ENCODE results near the gene UNK.
"Not testable (repeated sequence)": the region's sequence is repeated elsewhere in the genome, so short reads cannot be mapped to it uniquely, and the experiment has no call there.

Gene UNK

DNA sequence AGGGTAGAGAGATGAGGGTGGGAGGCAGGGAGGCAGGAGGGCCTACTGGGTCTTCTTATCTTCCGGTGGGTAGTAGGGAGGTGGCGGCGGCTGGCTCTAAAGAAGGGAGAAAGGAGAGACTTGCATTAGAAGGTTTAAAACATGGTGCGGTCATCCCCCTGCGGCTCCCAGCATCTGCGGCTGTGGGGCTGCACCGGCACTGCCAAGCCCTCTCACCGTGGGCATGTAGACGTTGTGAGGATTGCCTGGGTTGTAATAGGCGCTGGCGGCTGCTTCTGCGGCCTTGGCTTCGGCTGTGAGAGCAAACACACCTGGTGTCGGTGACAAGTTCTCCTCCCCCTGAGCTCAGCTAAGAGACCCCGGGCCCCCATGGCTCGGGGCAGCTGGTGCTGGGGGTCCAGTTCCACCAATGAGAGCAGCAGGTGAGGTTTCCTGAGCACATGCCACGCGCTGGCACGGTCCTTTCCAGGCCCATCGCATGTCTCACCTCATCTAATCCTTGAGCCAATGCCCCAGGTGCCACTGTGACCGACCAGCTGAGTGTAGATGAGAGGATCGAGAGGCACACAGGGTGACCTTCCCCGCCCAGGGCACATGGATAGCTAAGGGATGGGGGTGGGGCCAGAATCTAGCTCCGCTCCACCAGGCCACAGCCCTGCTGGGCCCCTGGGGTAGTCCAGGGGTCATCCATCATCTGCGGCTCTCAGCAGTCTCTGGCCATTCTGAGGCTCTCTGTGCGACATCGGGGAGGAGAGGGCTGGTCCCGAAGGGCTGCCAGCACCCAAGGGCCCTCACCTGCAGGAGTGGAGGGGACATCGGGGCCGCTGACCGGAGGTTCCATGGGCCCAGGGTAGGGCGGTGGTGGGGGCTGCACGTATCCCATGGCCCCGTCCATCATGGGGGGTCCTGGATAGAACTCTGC, 62.3 kb downstream of the UNK start:
- no peak for DNase-seq (ENCODE audit: low read depth)
- TF ChIP-seq, protein P1, sequence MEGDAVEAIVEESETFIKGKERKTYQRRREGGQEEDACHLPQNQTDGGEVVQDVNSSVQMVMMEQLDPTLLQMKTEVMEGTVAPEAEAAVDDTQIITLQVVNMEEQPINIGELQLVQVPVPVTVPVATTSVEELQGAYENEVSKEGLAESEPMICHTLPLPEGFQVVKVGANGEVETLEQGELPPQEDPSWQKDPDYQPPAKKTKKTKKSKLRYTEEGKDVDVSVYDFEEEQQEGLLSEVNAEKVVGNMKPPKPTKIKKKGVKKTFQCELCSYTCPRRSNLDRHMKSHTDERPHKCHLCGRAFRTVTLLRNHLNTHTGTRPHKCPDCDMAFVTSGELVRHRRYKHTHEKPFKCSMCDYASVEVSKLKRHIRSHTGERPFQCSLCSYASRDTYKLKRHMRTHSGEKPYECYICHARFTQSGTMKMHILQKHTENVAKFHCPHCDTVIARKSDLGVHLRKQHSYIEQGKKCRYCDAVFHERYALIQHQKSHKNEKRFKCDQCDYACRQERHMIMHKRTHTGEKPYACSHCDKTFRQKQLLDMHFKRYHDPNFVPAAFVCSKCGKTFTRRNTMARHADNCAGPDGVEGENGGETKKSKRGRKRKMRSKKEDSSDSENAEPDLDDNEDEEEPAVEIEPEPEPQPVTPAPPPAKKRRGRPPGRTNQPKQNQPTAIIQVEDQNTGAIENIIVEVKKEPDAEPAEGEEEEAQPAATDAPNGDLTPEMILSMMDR (IDR thresholded peaks at IDR 0.05; ENCODE audit: insufficient read depth, low read depth, low read length, missing control alignments), result no peak

DNA sequence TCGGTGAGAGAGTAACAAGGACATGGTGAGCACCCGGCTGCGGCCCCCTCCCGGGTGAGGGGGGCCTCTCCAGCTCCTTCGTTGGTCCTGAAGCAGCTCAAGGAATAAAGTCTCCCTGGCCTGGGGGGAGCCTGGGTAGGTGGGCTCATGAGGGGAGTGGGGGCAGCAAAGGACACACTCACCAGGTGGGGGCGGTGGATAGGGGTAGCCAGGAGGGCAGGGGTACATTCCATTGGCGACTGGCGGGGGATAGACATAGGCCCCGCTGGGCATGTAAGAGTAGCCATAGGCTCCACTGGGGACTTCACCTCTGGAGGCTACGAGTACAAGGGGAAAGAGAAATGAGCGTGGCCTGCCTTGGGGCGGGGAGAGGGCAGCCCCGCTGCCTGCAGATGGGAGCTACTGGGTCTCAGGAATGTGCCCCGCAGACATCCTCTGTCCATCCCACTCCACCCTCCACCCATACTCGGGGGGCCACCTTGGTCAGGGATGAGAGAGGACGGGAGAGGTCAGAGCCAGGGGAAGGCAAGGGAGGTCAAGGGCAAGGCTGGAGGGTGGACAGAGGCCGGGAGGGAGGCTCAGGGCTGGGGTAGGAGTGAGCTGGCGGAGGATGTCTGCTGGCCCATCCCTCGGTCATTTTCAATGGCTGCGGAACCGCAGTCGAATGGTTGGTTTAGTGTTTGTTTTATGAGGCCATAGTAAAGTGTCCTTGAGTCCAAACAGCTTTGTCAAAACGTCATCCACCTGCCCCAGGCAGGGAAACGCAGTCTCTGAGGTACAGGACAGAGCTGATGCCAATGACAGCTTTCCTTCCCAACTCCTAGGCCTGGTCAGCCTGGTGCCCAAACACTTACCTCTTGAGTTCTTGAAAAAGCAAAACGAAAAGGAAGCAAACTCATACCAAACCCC, 63.3 kb downstream of the UNK start:
- H3K4me3 ChIP-seq (ENCODE audit: low read depth, low read length), result no peak overlapping the region
- TF ChIP-seq, protein P1 (IDR thresholded peaks at IDR 0.05; ENCODE audit: insufficient read depth, low read depth, low read length, missing control alignments), result no peak

More for the DNA sequence above, 62.3 kb downstream of the UNK start:
- H3K4me3 ChIP-seq (ENCODE audit: low read depth, low read length), result no peak overlapping the region

DNA sequence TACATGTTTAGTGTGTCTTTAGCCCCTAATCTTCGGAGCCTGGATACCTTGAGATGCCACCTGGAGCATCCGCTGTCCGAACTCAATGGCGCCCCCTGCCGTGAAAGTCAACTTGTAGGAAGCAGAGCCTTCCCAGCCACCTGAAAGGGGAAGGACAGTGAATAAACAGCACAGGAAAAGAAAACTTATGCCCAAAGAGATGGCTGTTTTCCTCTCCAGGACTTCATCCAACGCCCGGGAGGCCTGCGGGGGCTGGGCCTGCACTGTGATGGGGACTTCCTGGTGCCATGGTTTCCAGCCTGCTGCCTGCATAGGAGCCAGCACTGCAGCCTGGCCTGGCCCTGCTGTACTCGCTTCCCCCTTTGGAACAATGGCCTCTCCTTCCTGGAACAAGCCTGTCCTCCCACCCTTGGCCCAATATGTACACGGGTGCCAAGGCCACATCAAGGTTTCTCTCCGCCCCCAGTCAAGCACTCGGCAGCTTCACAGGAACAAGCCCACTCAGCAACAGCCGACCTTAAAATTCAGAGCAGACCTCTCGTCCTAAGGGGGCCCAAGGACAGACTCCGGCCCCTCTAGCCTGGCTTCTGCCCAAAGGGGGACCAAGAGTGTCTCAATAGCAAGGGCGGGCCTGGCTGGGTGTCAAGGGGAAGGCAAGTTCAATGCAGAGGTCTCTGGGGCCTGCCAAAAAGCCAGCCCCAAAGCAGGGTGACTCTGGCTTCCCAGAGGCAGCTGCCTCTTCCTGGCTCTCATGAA, 64.1 kb downstream of the UNK start:
- no peak overlapping the region for H3K4me3 ChIP-seq (ENCODE audit: low read depth, low read length)
- TF ChIP-seq, protein P1 (IDR thresholded peaks at IDR 0.05; ENCODE audit: insufficient read depth, low read depth, low read length, missing control alignments), result peak; percentile 77
- peak; percentile 80 for DNase-seq (ENCODE audit: low read depth)

More for the DNA sequence above, 63.3 kb downstream of the UNK start:
- DNase-seq (ENCODE audit: low read depth), result no peak

DNA sequence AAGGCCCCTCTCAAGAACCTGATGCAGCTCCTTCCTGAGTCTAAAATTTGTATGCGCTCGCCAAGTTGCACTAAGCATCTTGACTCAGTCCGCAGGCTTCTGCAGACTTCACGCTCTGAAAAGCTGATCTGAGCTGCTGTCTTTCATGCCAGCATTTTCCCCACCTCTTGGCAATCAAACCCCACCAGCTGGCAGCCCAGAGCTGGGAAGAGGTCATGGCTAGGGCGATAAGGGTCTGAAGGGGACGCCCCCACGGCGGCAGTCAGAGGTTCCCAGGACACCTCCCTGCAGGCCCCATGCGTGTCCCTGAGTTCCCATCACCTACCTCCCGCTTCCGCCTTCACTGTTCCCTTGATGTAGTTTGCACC, 64.7 kb downstream of the UNK start:
- TF ChIP-seq, protein P1 (IDR thresholded peaks at IDR 0.05; ENCODE audit: insufficient read depth, low read depth, low read length, missing control alignments), result no peak

DNA sequence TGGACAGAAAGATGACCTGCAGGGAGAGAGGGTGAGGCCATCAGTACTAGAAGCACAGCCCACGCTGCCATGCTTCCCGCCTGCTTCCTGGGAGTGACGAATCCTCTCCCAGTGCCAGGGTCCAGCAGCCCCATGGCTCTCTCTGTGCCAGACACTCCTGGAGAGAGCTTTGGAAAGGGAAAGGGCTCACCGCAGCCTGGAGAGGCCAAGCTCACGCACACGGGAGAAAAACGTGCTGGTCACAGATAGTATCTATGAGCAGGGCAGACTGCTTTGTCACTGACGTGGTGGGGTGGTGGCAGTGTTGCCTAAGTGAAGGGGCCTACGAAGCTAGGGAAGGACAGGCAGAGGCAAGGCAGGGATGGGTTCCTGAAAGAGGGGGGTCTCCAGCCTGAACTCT, 65.1 kb downstream of the UNK start:
- H3K4me3 ChIP-seq (ENCODE audit: low read depth, low read length), result no peak overlapping the region
- TF ChIP-seq, protein P1 (IDR thresholded peaks at IDR 0.05; ENCODE audit: insufficient read depth, low read depth, low read length, missing control alignments), result no peak

More for the DNA sequence above, 64.7 kb downstream of the UNK start:
- DNase-seq (ENCODE audit: low read depth), result no peak
- no peak overlapping the region for H3K4me3 ChIP-seq (ENCODE audit: low read depth, low read length)

DNA sequence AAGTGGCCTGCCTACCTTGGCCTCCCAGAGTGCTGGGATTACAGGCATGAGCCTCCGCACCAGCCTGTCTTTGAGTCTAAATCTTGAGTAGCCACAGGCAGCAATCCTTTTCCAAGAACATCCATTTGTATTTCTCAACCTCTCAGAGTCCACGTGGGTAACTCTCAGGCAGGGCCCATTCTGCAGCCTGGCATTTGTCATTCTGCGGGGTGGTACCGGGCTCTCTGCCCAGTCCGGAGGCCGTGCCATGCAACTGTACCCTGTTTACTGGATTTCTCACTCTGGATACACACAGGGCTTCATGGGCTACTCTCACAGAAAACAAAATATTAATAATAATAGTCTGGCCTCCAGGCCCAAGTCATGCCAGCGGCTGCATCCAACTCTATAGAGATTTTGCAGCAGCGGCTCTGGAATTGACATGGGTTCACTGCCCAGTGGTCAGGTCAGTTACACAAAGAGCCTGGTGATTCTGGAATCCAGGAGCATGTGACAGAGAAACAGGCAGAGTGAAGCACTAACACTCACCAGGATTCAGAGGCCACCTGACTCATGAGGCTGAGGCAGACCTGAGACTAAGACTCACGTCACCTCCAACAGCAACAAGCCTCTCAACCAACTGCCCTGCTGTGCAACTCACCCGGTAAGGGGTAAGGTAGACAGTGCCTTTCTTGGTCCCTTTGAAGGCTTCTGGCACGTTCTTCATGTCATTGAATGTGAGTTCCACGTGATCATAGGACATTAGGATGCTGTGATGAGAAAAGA, 66.5 kb downstream of the UNK start:
- no peak overlapping the region for H3K4me3 ChIP-seq (ENCODE audit: low read depth, low read length)
- no peak for DNase-seq (ENCODE audit: low read depth)
- TF ChIP-seq, protein P1 (IDR thresholded peaks at IDR 0.05; ENCODE audit: insufficient read depth, low read depth, low read length, missing control alignments), result no peak

More for the DNA sequence above, 65.1 kb downstream of the UNK start:
- DNase-seq (ENCODE audit: low read depth), result no peak

DNA sequence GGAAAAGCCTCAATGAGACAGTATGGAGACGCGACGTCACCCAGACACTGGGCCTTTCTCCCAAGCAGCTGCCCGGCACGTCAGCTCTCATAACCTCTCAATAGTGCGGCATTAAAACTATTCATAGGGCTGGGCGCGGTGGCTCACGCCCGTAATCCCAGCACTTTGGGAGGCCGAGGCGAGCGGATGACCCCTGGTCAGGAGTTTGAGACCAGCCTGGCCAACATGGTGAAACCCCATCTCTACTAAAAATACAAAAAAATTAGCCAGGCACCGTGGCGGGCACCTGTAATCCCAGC, 67.0 kb downstream of the UNK start:
- not testable (repeated sequence) for H3K4me3 ChIP-seq (ENCODE audit: low read depth, low read length)

More for the DNA sequence above, 67.0 kb downstream of the UNK start:
- DNase-seq (ENCODE audit: low read depth), result not testable (repeated sequence)

Data from GM12865 (cell line).